ENCODE data around the gene C2orf92.

Gene C2orf92

DNA sequence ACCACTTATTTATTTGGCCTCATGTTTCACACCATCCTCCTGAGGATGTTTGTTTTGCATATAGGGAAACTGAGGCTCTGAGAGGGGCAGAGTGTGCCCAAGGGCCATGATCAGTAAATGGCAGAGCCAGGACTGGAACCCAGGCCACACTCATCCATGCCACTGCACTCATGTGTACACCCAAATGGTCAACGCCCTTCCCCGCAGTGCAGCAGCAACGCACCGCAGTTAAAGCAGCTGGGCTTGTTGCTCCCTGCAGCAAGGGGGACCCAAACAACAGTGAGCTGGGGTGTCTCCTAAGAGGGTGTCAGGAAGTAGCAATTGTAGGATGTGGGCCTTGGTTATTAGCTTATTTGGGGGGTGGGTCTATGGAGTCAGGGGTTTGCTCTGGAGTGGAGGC, 80.5 kb downstream of the C2orf92 start:
- DNase-seq, result no peak

DNA sequence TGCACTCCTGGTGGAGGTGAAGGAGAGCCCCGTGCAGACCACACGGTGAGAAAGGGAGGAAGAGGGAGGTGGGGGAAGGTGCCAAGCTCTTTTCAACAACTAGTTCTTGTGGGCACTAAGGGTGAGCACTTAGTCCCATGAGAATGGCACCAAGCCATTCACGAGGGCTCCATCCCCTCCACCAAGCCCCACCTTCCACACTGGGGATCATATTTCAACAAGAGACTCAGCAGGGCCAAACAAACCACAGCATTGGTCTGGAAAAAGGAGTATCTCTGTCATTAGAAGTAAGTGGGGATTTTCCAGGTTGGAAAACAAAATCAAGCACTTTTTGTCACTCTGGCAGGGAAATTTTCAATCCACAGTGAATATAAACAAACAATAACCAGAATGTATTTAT, 82.2 kb downstream of the C2orf92 start:
- DNase-seq, result no peak

Measured in stimulated activated naive CD4-positive, alpha-beta T cell treated with Interleukin-2 at 50 U/mL for 16 hours (primary cell).